Stimulated activated CD4-positive, alpha-beta T cell treated with anti-CD3 and anti-CD28 coated beads, TNF-alpha, amount 100 ng/mL, for 24 hours (primary cell): ENCODE data around the gene HOXA9.
A peak's percentile ranks its signal among the peaks of the same experiment; 100 is the strongest.

Experiments used
- DNase-seq, 3 experiments: peaks; one replicate each; pipeline ENCODE4 v3.0.0-alpha.2; 2020; ENCODE audit warnings: low read depth in 3 of 3

HOXA9 gene

GRCh38 chr7:27142580-27143022 lies 22.7 kb downstream of the HOXA9 start:
- no peak for DNase-seq

- DNase-seq: no peak
Observed at GRCh38 chr7:27141923-27142579, 23.3 kb downstream of the HOXA9 start.

- no peak for DNase-seq
Observed at GRCh38 chr7:27141137-27141922, 24.0 kb downstream of the HOXA9 start.

DNA sequence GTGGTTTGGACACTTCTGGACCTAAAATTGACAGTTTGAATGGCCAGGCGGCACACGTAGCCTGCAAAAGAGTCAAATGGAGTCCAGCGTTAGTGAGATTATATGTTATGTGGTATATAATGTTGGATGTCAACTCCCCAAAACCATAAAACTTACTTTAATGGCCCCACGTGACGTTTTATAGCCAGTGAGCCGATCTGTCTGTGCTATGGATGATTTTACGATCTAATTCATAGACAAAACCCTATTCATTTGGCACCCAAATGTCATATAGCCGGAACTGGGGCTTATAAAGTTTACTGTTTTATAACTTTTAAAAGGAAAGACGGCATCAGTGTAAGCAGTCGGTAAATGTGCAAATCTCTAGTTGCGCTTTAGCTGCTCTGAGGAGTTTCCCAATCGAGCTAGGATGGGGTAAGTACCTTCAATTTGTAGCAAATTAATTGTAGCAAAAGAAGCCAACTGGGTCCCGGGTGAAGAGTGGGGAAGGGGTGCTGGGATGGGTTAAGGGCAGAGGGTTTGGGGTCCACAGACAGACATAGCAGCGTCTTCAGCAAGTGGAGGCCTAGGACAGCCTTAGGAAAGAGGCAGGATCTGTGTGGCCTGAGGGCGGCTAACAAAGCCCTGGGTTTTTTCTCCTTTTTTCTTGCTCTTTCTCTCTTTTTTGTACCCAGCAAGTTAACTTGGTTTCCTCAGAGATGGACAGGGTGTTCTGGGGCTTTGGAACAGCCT lies 25.0 kb downstream of the HOXA9 start:
- no peak for DNase-seq

DNA sequence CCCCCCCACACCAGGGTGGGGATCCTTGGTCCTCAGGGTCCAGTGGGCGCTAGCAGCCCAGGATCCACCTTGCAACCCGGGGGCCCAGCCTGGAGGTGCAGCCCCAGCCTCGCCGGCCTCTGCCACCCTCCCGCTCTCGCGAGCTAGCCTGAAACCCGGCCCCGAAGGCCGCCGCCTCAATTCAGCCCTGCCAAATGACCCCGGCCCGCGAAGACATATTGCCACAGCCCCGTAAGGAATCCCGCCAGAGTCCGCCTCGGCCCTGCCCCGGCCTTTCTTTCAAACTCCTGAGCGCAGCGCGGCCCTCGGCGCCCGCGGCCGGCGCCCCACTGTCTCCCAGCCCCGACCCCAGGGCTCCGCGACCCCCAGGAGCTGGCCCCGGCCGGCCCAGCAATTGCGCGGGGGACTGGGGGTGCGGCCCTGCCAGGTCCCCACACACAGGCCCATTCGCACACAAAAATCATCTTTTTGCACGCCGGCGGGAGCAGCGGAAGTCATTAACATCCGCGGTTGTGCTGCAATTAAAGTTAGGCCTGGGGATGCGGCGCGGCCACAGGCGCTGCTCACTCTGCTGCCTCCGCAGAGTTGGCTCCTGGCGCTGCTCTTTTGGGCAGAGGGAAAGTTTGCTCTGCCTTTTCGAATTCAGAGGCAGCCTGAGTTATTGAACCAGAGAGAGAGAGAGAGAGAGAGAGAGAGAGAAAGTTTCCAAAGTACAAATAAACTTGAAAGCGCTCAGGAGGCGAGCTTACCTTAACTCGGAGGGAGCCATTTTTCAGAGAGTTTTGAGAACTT lies 25.8 kb downstream of the HOXA9 start:
- no peak for DNase-seq

DNA sequence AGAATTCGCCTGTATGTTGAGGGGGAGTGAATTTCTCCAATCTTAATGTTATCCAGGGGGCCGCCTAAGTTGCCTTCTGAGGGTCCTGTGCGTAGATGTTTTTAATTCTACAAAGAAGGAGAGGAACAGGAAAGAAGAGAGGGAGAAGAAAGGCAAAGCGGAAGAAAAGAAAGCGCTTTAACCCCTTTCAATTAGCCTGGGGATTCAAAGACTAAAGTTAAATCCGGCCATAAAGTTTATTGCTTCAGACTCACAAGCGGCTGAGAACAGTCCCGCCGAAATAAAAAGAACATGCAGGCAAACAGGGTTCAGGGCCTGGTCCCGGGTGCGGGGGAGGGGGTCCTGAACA lies 26.4 kb downstream of the HOXA9 start:
- DNase-seq: no peak

DNA sequence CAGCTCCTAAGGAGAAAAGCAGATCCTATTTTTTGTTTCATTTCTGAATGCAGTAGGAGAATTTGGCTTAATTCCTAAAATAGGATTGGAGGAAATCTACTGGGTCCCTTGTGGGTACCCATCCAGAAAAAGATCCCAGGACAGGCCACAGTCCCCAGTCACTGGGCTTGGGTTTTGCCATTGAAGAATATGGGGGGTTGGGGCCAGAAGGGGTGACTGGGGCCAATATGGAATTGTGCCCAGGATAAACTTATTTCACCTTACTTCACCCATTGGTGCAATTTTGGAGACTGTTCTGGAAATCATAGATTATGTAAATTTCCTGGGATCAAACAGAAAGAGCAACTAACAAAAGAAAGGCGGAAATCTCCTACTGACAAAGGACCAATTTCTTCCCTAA lies 26.9 kb downstream of the HOXA9 start:
- DNase-seq: no peak

DNA sequence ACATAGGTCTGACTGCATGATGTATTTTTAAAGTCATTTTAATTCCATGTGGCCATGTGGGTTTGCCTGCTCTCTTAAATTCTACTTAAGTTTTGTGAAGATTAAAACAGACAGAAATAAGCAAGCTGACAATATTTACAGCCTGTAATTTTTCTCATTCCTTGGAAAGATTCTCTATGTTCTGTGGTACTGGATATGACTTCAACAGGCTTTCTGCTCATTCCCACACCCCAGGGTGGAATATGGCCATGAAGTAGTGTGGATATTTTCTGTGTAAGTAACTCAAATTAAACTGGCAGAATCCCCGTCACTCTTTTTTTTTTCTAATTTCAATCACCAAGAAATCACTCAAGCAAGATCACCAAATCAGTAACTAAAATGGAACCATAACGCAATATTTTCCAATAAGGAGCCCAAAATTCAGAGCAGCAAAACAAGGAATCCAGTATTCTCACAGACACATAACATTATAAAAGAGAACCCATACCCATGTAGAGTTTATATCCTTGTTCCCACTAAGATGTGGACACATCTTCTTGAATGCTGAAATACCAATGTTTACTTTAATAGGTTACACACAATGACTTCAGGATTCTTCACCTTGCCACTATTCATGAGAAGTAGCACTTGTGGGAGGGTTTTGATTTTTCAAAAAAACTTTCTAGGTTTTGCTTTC lies 27.6 kb downstream of the HOXA9 start:
- no peak for DNase-seq

GRCh38 chr7:27134392-27134791 lies 30.9 kb downstream of the HOXA9 start:
- DNase-seq: no peak

- DNase-seq: no peak
Observed at GRCh38 chr7:27133409-27134231, 31.7 kb downstream of the HOXA9 start.

- DNase-seq: no peak
Observed at GRCh38 chr7:27132978-27133377, 32.4 kb downstream of the HOXA9 start.

DNA sequence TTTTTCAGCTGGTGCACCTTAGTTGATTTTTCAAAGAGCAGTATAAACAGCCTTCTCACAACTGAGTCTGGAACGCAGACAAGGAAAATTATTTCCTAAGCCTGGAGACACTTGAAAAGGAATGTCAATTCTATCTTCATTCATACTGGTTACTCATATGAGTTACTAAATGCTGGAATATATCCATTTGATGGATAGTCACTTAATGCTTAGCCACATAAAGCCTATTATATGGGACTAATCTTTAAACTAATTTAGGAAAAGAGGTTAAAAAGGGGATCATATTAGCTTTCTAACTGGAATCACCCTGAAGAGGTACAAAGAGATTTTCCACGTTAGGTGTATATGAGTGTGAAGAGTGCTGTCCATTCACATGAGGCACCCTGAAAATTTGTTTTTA lies 33.1 kb downstream of the HOXA9 start:
- no peak for DNase-seq

DNA sequence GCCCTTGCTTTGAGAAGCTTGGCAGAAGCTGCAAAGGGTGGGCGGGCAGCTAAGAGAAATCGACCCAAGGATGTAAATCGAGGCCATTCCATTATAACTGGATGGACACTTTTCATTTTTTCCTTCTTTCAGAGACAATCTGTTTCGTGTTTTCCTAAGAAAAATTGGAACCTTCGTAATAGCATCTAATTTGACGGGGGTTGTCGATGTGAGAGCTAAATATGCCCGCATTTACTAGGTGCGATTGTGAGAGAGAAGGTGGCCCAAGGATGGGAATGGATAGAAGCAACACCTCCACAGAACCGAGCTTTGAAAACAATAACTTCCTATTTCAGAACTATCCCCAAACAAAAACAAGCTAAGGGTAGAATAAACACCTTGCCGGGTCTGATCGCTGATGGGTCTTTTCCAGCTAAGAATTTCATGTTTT lies 33.9 kb downstream of the HOXA9 start:
- DNase-seq: no peak

DNA sequence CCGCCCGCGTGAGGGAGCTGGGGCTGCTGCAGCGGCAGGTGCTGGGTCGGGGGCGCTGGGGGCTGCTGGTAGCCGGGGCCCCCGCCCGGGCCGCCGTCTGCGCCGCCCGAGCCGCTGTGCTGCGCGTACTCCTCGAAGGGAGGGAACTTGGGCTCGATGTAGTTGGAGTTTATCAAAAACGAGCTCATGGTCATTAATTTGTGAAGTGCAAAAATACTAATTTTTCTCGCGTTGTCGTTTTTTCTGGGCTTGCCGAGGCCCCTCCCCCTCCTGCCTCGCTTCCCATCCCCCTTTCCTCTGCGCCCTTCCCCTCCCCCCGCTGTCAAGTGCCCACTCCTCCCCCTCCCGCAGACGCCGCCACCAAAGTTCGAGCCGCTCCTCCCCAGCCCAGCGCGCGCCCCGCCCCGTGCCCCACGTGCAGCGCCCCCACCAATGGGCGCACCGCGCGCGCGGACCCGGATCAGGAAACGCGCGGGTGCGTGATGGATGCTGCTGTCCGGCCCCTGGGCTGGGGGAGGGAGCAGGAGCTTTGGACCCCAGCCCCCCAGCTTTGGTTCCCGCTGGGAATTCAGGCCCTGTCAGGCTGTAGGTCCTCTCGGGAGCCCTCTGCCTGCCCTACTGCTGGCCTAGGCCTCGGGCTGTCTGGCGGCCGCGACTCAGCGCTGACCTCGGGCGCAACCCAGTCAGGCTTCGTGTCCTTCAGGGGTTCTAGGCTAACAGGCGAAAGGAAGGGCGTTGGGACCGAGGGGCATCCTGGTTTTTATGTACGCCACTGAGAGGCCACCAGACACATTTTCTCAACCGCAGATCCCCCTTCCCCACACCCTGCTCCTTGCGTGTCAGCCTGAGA lies 34.6 kb downstream of the HOXA9 start, which contains the start of gene HOXA4:
TSS of gene HOXA4 (minus strand) at position 218 of the 850 bp plus-strand sequence. CDS start at position 194, 24 bp downstream.
- peak; percentile 40 to 63 (median 55) for DNase-seq

DNA sequence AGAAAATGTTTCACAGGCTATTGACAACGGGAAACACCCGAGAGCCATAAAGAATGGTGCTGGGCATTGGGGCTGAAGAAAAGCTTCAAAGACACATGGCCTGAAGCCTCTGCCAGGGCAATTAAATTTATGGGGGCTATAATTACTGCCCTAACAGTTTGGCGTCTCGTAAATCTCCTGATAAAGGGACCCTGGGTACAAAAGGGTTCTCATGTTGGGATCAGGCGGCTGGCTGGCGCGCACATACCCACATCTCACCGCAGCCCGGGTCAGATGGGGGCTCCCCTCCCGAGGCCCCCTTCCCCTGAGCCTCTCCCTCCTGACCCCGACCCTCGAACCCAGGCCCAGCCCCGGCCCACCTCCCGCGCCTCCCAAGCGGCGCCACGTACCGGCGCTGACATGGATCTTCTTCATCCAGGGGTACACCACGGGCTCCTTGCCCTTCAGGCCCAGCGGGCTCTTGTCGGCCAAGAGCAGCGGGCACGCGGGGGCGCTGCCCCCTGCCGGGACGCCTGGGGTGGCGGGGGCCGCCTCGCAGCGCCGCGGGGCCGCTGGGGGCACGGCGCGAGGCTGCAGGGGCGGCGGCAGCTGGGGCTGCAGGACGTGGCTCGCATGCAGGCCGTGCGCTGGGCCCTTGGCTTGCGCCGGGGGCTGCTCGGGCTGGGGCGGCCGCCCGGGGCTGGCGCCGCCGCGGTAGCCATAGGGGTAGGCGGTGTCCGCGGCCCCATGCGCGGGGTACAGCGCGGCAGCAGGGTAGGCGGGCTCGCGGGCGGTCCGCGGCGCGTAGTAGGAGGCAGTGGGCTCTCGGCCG lies 35.4 kb downstream of the HOXA9 start:
- no peak for DNase-seq

- no peak for DNase-seq
Observed at GRCh38 chr7:27128776-27129728, 36.3 kb downstream of the HOXA9 start.

GRCh38 chr7:27128034-27128433 lies 37.3 kb downstream of the HOXA9 start:
- no peak for DNase-seq
